ENCODE results near the gene CXCL5.

The CXCL5 gene

GRCh38 chr4:74039315-74039763 lies 40.9 kb upstream of the CXCL5 start:
- TF ChIP-seq CTCF (IDR thresholded peaks at IDR 0.05) = no peak

- TF ChIP-seq CTCF (IDR thresholded peaks at IDR 0.05) = no peak
Observed at GRCh38 chr4:74038425-74039314, 40.2 kb upstream of the CXCL5 start, which contains the start of gene CXCL3. CXCL3 (minus strand) TSS chr4:74038689; CDS start chr4:74038611, 78 bp downstream.

- no peak for TF ChIP-seq CTCF (IDR thresholded peaks at IDR 0.05)
Observed at GRCh38 chr4:74038086-74038424, 39.6 kb upstream of the CXCL5 start.

- TF ChIP-seq CTCF (IDR thresholded peaks at IDR 0.05) = no peak
Observed at GRCh38 chr4:74037076-74037955, 38.8 kb upstream of the CXCL5 start.

- no peak for TF ChIP-seq CTCF (IDR thresholded peaks at IDR 0.05)
Observed at GRCh38 chr4:74033739-74034138, 35.3 kb upstream of the CXCL5 start.

GRCh38 chr4:74032064-74032463 lies 33.6 kb upstream of the CXCL5 start:
- TF ChIP-seq CTCF (IDR thresholded peaks at IDR 0.05) = no peak

GRCh38 chr4:74031576-74031975 lies 33.1 kb upstream of the CXCL5 start:
- no peak for TF ChIP-seq CTCF (IDR thresholded peaks at IDR 0.05)
